Aortic smooth muscle cell (primary cell): ENCODE data around the gene TSPEAR. TPM values are rescaled to one million over a fixed set of nuclear protein-coding genes. Genes with fewer than 3 reads are reported as not detected.

Experiments used
- total RNA-seq: library from RNA; depleted of rRNA; stranded (reverse); fragments of >200 nt; gene quantifications from 2 replicates; pipeline ENCODE4 v1.2.3, GENCODE V29; 2014

Gene TSPEAR
- total RNA-seq, 1 donor from 2014 or later = not detected

DNA sequence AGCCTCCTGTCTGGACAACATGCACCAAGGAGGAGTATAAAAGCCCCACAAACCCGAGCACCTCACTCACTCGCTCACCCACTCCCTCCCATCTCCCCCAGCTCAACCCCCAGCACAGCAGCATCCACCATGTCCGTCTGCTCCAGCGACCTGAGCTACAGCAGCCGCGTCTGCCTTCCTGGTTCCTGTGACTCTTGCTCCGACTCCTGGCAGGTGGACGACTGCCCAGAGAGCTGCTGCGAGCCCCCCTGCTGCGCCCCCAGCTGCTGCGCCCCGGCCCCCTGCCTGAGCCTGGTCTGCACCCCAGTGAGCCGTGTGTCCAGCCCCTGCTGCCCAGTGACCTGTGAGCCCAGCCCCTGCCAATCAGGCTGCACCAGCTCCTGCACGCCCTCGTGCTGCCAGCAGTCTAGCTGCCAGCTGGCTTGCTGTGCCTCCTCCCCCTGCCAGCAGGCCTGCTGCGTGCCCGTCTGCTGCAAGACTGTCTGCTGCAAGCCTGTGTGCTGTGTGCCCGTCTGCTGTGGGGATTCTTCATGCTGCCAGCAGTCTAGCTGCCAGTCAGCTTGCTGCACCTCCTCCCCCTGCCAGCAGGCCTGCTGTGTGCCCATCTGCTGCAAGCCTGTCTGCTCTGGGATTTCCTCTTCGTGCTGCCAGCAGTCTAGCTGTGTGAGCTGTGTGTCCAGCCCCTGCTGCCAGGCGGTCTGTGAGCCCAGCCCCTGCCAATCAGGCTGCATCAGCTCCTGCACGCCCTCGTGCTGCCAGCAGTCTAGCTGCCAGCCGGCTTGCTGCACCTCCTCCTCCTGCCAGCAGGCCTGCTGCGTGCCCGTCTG, 137.5 kb downstream of the TSPEAR start, which contains the start of gene KRTAP10-4:
KRTAP10-4 (plus strand) TSS at position 100 of the 827 bp plus-strand sequence; CDS start at position 130, 30 bp downstream.

DNA sequence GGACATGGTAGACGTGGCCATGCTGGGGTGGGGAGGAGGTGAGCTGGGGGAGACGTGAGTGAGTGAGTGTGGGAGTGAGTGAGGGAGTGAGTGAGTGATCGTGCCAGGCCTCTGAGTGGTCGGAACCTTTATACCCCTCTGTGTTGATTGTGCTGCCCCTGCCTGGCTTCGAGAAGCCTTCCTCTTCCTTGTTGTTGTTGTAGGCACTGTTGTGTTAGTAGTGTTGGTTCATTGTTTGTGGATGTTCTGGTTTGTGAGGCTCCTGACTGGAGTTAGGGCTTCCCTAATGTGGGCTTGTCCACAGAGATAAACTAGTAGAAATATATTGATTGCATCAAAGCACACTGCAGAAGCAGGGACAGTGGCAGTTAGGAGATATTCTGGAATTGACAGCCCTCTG, 152.7 kb downstream of the TSPEAR start, which contains the start of gene KRTAP10-3:
KRTAP10-3 (minus strand) TSS at position 101 of the 400 bp plus-strand sequence; CDS start at position 21, 80 bp downstream.

DNA sequence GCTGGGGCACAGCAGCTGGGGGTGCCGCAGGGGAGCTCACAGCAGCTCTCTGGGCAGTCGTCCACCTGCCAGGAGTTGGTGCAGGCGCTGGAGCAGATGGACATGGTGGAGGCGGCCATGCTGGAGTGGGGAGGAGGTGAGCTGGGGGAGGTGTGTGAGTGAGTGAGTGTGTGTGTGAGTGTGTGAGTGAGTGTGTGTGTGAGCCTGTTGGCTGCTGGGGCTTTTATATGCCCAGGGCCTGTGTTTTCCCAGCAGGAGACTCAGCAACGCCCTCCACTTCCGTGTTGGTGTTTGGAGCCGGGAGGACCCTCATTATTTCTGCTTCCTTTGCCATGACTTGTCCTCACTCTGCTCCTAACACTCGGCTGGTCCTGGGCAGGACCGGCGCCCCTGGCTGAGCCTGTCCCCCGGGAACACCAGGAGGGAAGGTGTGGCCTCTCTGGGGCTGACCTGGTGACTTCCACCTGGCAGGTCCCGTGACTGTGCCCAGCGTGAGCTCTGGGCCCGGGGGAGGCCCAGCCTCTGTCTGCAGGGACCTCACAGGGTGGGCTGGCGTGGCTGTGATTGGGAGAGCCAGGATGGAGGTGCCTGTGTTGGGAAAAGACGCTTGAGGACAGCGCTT, 159.9 kb downstream of the TSPEAR start, which contains the start of gene KRTAP10-2:
KRTAP10-2 (minus strand) TSS at position 166 of the 622 bp plus-strand sequence; CDS start at position 119, 47 bp downstream.

DNA sequence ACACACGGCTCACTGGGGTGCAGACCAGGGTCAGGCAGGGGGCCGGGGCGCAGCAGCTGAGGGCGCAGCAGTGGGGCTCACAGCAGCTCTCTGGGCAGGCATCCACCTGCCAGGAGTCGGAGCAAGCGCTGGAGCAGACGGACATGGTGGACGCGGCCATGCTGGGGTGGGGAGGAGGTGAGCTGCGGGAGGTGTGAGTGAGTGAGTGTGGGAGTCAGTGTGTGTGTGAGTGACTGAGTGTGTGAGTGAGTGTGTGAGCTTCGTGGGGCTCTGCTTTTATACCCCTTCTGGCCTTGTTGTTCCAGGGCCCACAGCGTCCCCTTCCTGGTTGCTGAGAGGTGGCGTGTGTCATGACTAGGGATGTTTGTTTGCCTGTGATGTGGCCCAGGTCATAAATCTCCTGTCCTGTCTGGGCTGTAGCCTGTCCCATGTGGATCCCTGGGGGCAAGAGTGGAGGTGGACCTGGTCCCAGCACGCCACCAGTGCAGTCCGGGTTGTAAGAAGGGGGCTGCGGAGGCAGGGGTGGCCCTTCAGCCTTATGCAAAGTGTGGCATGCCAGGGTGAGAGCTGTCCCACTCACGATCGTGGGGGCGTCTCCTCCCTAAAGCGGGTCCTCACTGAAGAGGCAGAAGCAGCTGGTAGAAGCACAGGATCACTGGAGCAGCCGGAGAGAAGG, 171.2 kb downstream of the TSPEAR start, which contains the start of gene KRTAP10-1:
KRTAP10-1 (minus strand) TSS at position 205 of the 676 bp plus-strand sequence; CDS start at position 160, 45 bp downstream.

DNA sequence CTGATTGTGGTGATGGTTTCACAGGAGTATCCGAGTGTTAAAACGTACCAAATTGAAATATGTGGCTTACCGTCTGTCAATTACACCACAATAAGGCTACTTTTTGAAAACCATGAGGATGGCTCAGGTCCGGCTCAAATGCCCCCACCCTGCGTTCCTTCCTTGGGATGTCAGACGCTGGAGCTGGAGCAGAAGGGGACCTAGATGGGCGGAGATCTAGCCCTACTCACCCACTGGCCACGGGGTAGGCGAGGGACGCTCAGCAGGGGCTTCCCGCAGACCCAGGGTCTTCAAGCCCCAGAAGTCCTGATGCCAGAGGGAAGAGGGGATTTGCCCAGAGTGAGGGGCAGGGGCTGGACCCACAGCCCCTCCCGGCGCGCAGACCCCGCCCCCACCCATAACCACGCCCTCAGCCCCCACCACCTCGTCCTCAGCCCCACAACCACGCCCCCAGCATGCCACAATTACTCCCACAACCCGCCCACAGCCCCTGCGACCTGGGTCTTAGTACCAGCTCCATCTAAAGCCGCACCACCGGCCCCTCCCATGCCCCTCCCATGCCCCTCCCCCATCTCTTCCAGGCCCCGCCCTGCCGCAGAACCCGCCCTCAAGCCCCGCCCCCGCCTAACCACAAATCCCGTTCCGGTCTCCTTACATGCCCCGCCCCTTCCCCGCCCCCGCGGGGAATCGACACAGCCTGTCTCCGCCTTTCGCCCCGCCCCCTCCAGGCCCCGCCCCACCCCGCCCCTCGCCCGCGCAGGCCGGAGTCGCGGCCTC, 256.4 kb downstream of the TSPEAR start, which contains the start of gene LRRC3:
LRRC3 (plus strand) TSS at position 764 of the 777 bp plus-strand sequence. CDS start 1,135 bp downstream, outside the sequence.

Other genes starting within 250 kb of the TSPEAR start
- gene KRTAP10-1, start 171.4 kb downstream of the TSPEAR start, total RNA-seq = not detected in 2 replicates
- not detected in 2 replicates for gene KRTAP10-2, start 160.1 kb downstream of the TSPEAR start, total RNA-seq
- gene KRTAP10-3, start 152.8 kb downstream of the TSPEAR start, total RNA-seq = not detected in 2 replicates
- not detected in 2 replicates for gene KRTAP10-4, start 137.8 kb downstream of the TSPEAR start, total RNA-seq
- gene KRTAP10-5, start 131.0 kb downstream of the TSPEAR start, total RNA-seq = not detected in 2 replicates
- not detected in 2 replicates for gene KRTAP10-6, start 119.1 kb downstream of the TSPEAR start, total RNA-seq
- not detected in 2 replicates for gene KRTAP10-7, start 111.0 kb downstream of the TSPEAR start, total RNA-seq
- not detected in 2 replicates for gene KRTAP10-8, start 99.5 kb downstream of the TSPEAR start, total RNA-seq
- not detected in 2 replicates for gene KRTAP10-9, start 84.5 kb downstream of the TSPEAR start, total RNA-seq
- not detected in 2 replicates for gene KRTAP10-10, start 74.2 kb downstream of the TSPEAR start, total RNA-seq
- not detected in 2 replicates for gene KRTAP10-11, start 65.2 kb downstream of the TSPEAR start, total RNA-seq
- gene KRTAP12-4, start 56.9 kb downstream of the TSPEAR start, total RNA-seq = not detected in 2 replicates
- gene KRTAP12-3, start 53.6 kb downstream of the TSPEAR start, total RNA-seq = not detected in 2 replicates
- not detected in 2 replicates for gene KRTAP12-2, start 44.6 kb downstream of the TSPEAR start, total RNA-seq
- gene KRTAP12-1, start 29.4 kb downstream of the TSPEAR start, total RNA-seq = not detected in 2 replicates
- not detected in 2 replicates for gene KRTAP10-12, start 14.4 kb downstream of the TSPEAR start, total RNA-seq
- gene UBE2G2, start 90.2 kb upstream of the TSPEAR start, total RNA-seq = 68.0 and 76.8 TPM in 2 replicates
- 86.3 and 90.5 TPM in 2 replicates for gene SUMO3, start 106.5 kb upstream of the TSPEAR start, total RNA-seq
- 220 and 298 TPM in 2 replicates for gene PTTG1IP, start 162.1 kb upstream of the TSPEAR start, total RNA-seq
- 0.06 and 0.13 TPM in 2 replicates for gene ITGB2, start 209.3 kb upstream of the TSPEAR start, total RNA-seq
- gene SLX9, start 228.5 kb upstream of the TSPEAR start, total RNA-seq = 13.1 and 17.6 TPM in 2 replicates